B cell (primary cell): Measurements from ENCODE around the gene HERPUD1. TPM values are rescaled to one million over a fixed set of nuclear protein-coding genes. Genes with fewer than 3 reads are reported as not detected.

Experiments
- ATAC-seq: fragments of 200-7000 bp; cut with Tn5 transposase; one replicate; pipeline ENCODE4 v1.10.0; 2021; ENCODE audit warnings: low read depth, mild to moderate bottlenecking, moderate number of reproducible peaks, moderate library complexity
- CTCF ChIA-PET: fragments of 350-600 bp; sonication (Branson Sonifier 250); formaldehyde crosslinking; loops from one replicate; lab custom pipeline; 2021; ENCODE audit warnings: antibody characterized with exemption, inconsistent platforms; lab: Charles Lee
- POLR2A ChIA-PET: fragments of 350-600 bp; sonication (Branson Sonifier 250); formaldehyde crosslinking; loops from one replicate; lab custom pipeline; 2021; ENCODE audit warnings: antibody characterized with exemption; lab: Charles Lee
- DNase-seq: peaks from one replicate; pipeline ENCODE4 v3.0.0; 2013
- H2AFZ ChIP-seq: 2 replicates; pipeline ENCODE4 v1.6.1; 2012; ENCODE audit warnings: mild to moderate bottlenecking, low read depth, low read length; ENCODE audit not compliant: insufficient read depth, poor library complexity, severe bottlenecking
- H3K27ac ChIP-seq, 2 donors: 1 replicate in 1 of 2; 2 replicates in 1 of 2; pipeline ENCODE4 v1.5.1; 2012 to 2013; ENCODE audit warnings: low read length in 2 of 2, mild to moderate bottlenecking in 2 of 2, moderate library complexity in 1 of 2
- H3K27me3 ChIP-seq, 4 experiments: fragments of 200-600 bp in 1 of 4; sonication (generic) in 1 of 4; replicated peaks in 1 of 4; 1 replicate in 2 of 4; 2 replicates in 2 of 4; pipeline versions ENCODE4 v1.6.1 to v1.7.0; 2013 to 2016; ENCODE audit warnings: low read length in 3 of 4, mild to moderate bottlenecking in 2 of 4, mixed read lengths in 1 of 4, moderate library complexity in 1 of 4; ENCODE audit not compliant: insufficient read depth in 4 of 4, control insufficient read depth in 3 of 4; ENCODE audit errors: control extremely low read depth in 1 of 4
- H3K36me3 ChIP-seq, 2 experiments: replicated peaks in 1 of 2; 1 replicate in 1 of 2; 2 replicates in 1 of 2; pipeline versions ENCODE4 v1.6.1 to v1.7.1; 2013; ENCODE audit warnings: low read length in 1 of 2; ENCODE audit not compliant: insufficient read depth in 2 of 2, control insufficient read depth in 1 of 2; ENCODE audit errors: control extremely low read depth in 1 of 2, extremely low read depth in 1 of 2
- H3K4me1 ChIP-seq, 2 donors: fragments of 200-600 bp in 1 of 2; sonication (generic) in 1 of 2; 1 replicate in 1 of 2; 2 replicates in 1 of 2; pipeline versions ENCODE4 v1.5.1 to v1.6.1; 2013 to 2017; ENCODE audit warnings: low read length in 2 of 2; ENCODE audit not compliant: control insufficient read depth in 2 of 2, insufficient read depth in 2 of 2
- H3K4me2 ChIP-seq: replicated peaks from 2 replicates; pipeline ENCODE3; 2012; ENCODE audit warnings: mild to moderate bottlenecking, low read depth, low read length; ENCODE audit not compliant: poor library complexity, severe bottlenecking
- H3K4me3 ChIP-seq, 5 experiments: fragments of 200-600 bp in 1 of 5; sonication (generic) in 1 of 5; 1 replicate in 3 of 5; 2 replicates in 2 of 5; pipeline versions ENCODE4 v1.5.1 to v1.7.0; 2011 to 2016; ENCODE audit warnings: low read length in 4 of 5, mild to moderate bottlenecking in 4 of 5, low read depth in 2 of 5, control low read depth in 1 of 5, moderate library complexity in 1 of 5; ENCODE audit not compliant: insufficient read depth in 1 of 5; ENCODE audit errors: control extremely low read depth in 1 of 5, extremely low read depth in 1 of 5
- H3K79me2 ChIP-seq: fragments of 200-600 bp; sonication (generic); one replicate; pipeline ENCODE4 v1.6.0; 2016; ENCODE audit warnings: low read length; ENCODE audit not compliant: control insufficient read depth, insufficient read depth
- H3K9ac ChIP-seq: fragments of 200-600 bp; sonication (generic); 2 replicates; pipeline ENCODE4 v1.6.1; 2017; ENCODE audit warnings: mild to moderate bottlenecking, low read length, moderate library complexity
- H3K9me3 ChIP-seq, 3 donors: one replicate each; pipeline versions ENCODE4 v1.6.1 to v1.7.1; 2013; ENCODE audit warnings: low read length in 2 of 3; ENCODE audit not compliant: control insufficient read depth in 2 of 3, insufficient read depth in 1 of 3; ENCODE audit errors: control extremely low read depth in 1 of 3
- H4K20me1 ChIP-seq: 2 replicates; pipeline ENCODE4 v1.6.0; 2012; ENCODE audit warnings: mild to moderate bottlenecking, low read length; ENCODE audit not compliant: insufficient read depth, control insufficient read depth, poor library complexity, severe bottlenecking
- H3K27ac Mint-ChIP-seq: one replicate; pipeline ENCODE4 v1.8.0; 2021; ENCODE audit warnings: mixed read lengths
- H3K27me3 Mint-ChIP-seq: one replicate; pipeline ENCODE4 v1.8.0; 2021; ENCODE audit warnings: mixed read lengths
- H3K4me1 Mint-ChIP-seq: one replicate; pipeline ENCODE4 v1.8.0; 2021; ENCODE audit warnings: mixed read lengths
- H3K4me3 Mint-ChIP-seq: one replicate; pipeline ENCODE4 v1.8.0; 2021; ENCODE audit warnings: mixed read lengths
- H3K9me3 Mint-ChIP-seq: one replicate; pipeline ENCODE4 v1.8.0; 2022; ENCODE audit warnings: mixed read lengths; ENCODE audit not compliant: insufficient read depth
- CTCF ChIP-seq: fragments of 200-600 bp; IDR thresholded peaks from one replicate; pipeline ENCODE4 v1.8.0; 2022; ENCODE audit warnings: antibody characterized with exemption, mild to moderate bottlenecking
- EZH2 ChIP-seq: IDR thresholded peaks from 2 replicates; pipeline ENCODE4 v1.6.1; 2012; ENCODE audit warnings: borderline replicate concordance, low read depth, mild to moderate bottlenecking, moderate library complexity, low read length; ENCODE audit not compliant: insufficient read depth, poor library complexity, severe bottlenecking
- WGBS: methylation state at CpG from one replicate; pipeline ENCODE4 v1.1.5; 2013; ENCODE audit warnings: missing lambda C conversion rate; ENCODE audit not compliant: insufficient coverage; 5-methylcytosine and 5-hydroxymethylcytosine counted together
- intact Hi-C: fragments of 100-400 bp; cut with micrococcal nuclease; formaldehyde crosslinking; loops from one replicate; pipeline ENCODE4 v1.10.0; 2022
- polyA plus RNA-seq: library from polyadenylated mRNA; depleted of rRNA; stranded (reverse); fragments of >200 nt; gene quantifications from 2 replicates; pipeline ENCODE4 v1.2.3, GENCODE V29; 2012
- total RNA-seq, 2 donors: library from RNA; stranded (reverse); fragments of 120-200 nt in 1 of 2; gene quantifications; 1 replicate in 1 of 2; 2 replicates in 1 of 2; pipeline versions ENCODE4 v1.2.3 to v1.2.4, GENCODE V29; 2013 to 2022

The HERPUD1 gene
- total and polyA plus RNA-seq, 2 donors (not counting 1 experiment from before 2014, with no cell fraction given): 273 to 1,041 TPM

- no peaks in the 10 kb centered on the region for H3K79me2 ChIP-seq
- peak overlapping the region; percentile 28 for H3K4me3 Mint-ChIP-seq
- POLR2A ChIA-PET: interaction anchor here (1.2 to 5.6 kb wide), 3 partner anchors 9 to 32 kb away, joined by 3 to 108 read pairs (median 13); partner anchors contain the start of gene HERPUD1
- no peaks in the 10 kb centered on the region for H3K9me3 ChIP-seq
- H3K27ac Mint-ChIP-seq: peak overlapping the region; percentile 38
- no peaks in the 10 kb centered on the region for H4K20me1 ChIP-seq
- peaks cover 53 to 69% of the 10 kb centered on the region in 2 donors for H3K4me1 ChIP-seq
- ATAC-seq (no peak), DNase-seq (no peak)
- H3K9ac ChIP-seq: no peak overlapping the region
- 94% methylated on average over 10 of the region's 11 CpGs for WGBS
- no peak overlapping the region for H3K4me3 ChIP-seq
- H2AFZ ChIP-seq: no peak overlapping the region
- H3K9me3 Mint-ChIP-seq: peaks cover 3% of the 10 kb centered on the region
- H3K27ac ChIP-seq: peak overlapping the region in 1 of 2 donors; percentile 100
- H3K4me2 ChIP-seq: no peak overlapping the region
- no peaks in the 10 kb centered on the region for H3K36me3 ChIP-seq
- TF ChIP-seq EZH2 (no peak), CTCF (no peak)
- CTCF ChIA-PET: interaction anchor here (0.6 to 5.0 kb wide), 6 partner anchors 9 to 1572 kb away, joined by 3 to 51 read pairs (median 4); partner anchors contain the start of gene HERPUD1
- no peaks in the 10 kb centered on the region for H3K27me3 Mint-ChIP-seq
- intact Hi-C loops: loop anchor here (10.0 kb wide), 1 partner anchor 314 kb away; the partner anchor contains the start of gene MT2A
- peaks cover 68% of the 10 kb centered on the region for H3K4me1 Mint-ChIP-seq
- no peaks in the 10 kb centered on the region for H3K27me3 ChIP-seq
These were observed 12.7 kb upstream of the HERPUD1 start for GRCh38 chr16:56919099-56919800.

- H3K79me2 ChIP-seq: no peaks in the 10 kb centered on the region
- H4K20me1 ChIP-seq: no peaks in the 10 kb centered on the region
- ChIA-PET POLR2A (interaction anchor here (3.0 kb wide), 1 partner anchor 11 kb away, joined by 13 read pairs; no protein-coding TSS in a partner anchor), CTCF (interaction anchor here (1.9 to 5.0 kb wide), 2 partner anchors 8 to 10 kb away, joined by 6 to 51 read pairs; partner anchors contain the start of gene HERPUD1)
- no peaks in the 10 kb centered on the region for H3K27me3 ChIP-seq
- DNase-seq (no peak), ATAC-seq (no peak)
- no peaks in the 10 kb centered on the region for H3K36me3 ChIP-seq
- Mint-ChIP-seq H3K4me3 (no peak overlapping the region), H3K27ac (no peak overlapping the region), H3K27me3 (no peaks in the 10 kb centered on the region), H3K9me3 (peaks cover 3% of the 10 kb centered on the region), H3K4me1 (peaks cover 56% of the 10 kb centered on the region)
- H3K4me2 ChIP-seq: no peak overlapping the region
- H3K27ac ChIP-seq: no peak overlapping the region
- no peaks in the 10 kb centered on the region for H3K9me3 ChIP-seq
- H3K9ac ChIP-seq: no peak overlapping the region
- TF ChIP-seq EZH2 (no peak), CTCF (no peak)
- intact Hi-C loops: no loop called here
- no peak overlapping the region for H3K4me3 ChIP-seq
- H2AFZ ChIP-seq: no peak overlapping the region
- WGBS: 100% methylated on average over 3 of the region's 4 CpGs
- peaks cover 44 to 53% of the 10 kb centered on the region in 2 donors for H3K4me1 ChIP-seq
These were observed 10.4 kb upstream of the HERPUD1 start for GRCh38 chr16:56921571-56921970.
